Measurements from ENCODE around the gene DCAF4. TPM values are rescaled to one million over a fixed set of nuclear protein-coding genes. Genes with fewer than 3 reads are reported as not detected.

The DCAF4 gene
- total and polyA plus RNA-seq, 2 of the 4 experiments (the other 2 are of a cell fraction) = 28.8 to 29.4 TPM

DNA sequence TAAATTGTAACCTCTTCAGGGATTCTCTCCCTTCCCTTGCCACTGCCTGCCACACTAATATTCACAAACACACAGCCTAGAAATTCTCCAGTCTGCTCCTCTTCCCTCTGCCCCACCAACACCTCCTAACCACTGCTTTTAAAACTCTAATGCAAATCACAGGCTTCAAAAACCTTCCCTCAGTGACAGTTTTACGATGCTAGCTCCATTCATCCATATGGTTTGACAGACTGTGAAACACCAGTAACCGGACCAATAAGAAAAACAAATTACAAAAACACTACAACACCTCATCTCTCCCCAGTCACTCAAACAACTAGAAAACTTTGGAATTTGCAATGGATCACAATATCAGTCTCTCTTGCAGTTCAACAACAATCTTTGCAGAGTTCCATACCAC, 38.1 kb upstream of the DCAF4 start:
- no peak overlapping the region for H3K14ac ChIP-seq (replicated peaks; ENCODE audit: low read depth, low read length)
- in situ Hi-C loops (cut with MboI; ENCODE audit: low sequenced_read_pairs) = no loop called here
- no TSS peak for BruUV-seq (replicated peaks)
- CTCF ChIA-PET = interaction anchor here (0.8 kb wide), 1 partner anchor 231 kb away, joined by 3 read pairs; no protein-coding TSS in a partner anchor
- no peak overlapping the region; the same call in 1 of the 2 replicates for H3K23ac ChIP-seq (ENCODE audit: low read depth, low read length)
- no peak overlapping the region for H2BK15ac ChIP-seq (ENCODE audit: low read depth, low read length)
- H3K36me3 ChIP-seq (ENCODE audit: control insufficient read depth, insufficient read depth, low read length) = no peaks in the 10 kb centered on the region
- no peak overlapping the region for H2BK120ac ChIP-seq (ENCODE audit: low read depth, low read length)
- no peak overlapping the region for H3K4ac ChIP-seq (ENCODE audit: low read depth, low read length)
- no peak overlapping the region for H3K9ac ChIP-seq (ENCODE audit: low read depth, low read length)
- H3K4me2 ChIP-seq (ENCODE audit: low read depth, low read length) = peak overlapping the region; percentile 63
- no peak overlapping the region for H2AK5ac ChIP-seq (ENCODE audit: low read depth, low read length)
- H4K20me1 ChIP-seq (ENCODE audit: insufficient read depth, low read length) = peaks cover 61% of the 10 kb centered on the region
- no peak overlapping the region for H4K5ac ChIP-seq (ENCODE audit: low read depth, low read length)
- POLR2A ChIA-PET (ENCODE audit: unreplicated experiment) = no interaction called here
- peaks cover 22% of the 10 kb centered on the region for H3K4me1 ChIP-seq (ENCODE audit: control insufficient read depth, insufficient read depth, low read length)
- no peak overlapping the region for H4K8ac ChIP-seq (ENCODE audit: low read depth in 2 of 2, low read length in 2 of 2)
- peaks cover 42 to 83% of the 10 kb centered on the region in 2 experiments for H3K79me1 ChIP-seq (ENCODE audit: low read depth in 1 of 2, low read length in 2 of 2)
- H3K27ac ChIP-seq (ENCODE audit: insufficient read depth, low read length) = no peak overlapping the region
- H3K18ac ChIP-seq (ENCODE audit: low read depth, low read length) = no peak overlapping the region
- no peak overlapping the region for H2BK20ac ChIP-seq (ENCODE audit: low read depth, low read length)
- H3K9me3 ChIP-seq (ENCODE audit: control insufficient read depth, insufficient read depth, low read length) = no peaks in the 10 kb centered on the region
- no peak overlapping the region for H4K91ac ChIP-seq (ENCODE audit: insufficient read depth, low read depth, low read length)
- DNase-seq (no peak), ATAC-seq (ENCODE audit: low read depth) (no peak)
- intact Hi-C loops (cut with micrococcal nuclease) = no loop called here
- H2AK9ac ChIP-seq (replicated peaks; ENCODE audit: low read depth, low read length, poor library complexity) = no peak overlapping the region
- 37% methylated on average over 2 of the region's 2 CpGs; no CpG with 5 or more reads in 1 of the 2 experiments for WGBS, 2 experiments (ENCODE audit: extremely low coverage in 2 of 2, insufficient read length in 1 of 2)
- H2BK5ac ChIP-seq (ENCODE audit: low read depth, low read length, poor library complexity, severe bottlenecking) = no peak overlapping the region
- no peaks in the 10 kb centered on the region for H3K27me3 ChIP-seq (ENCODE audit: control insufficient read depth, insufficient read depth, low read length)
- H3K9me1 ChIP-seq (ENCODE audit: insufficient read depth, low read length) = peaks cover 4% of the 10 kb centered on the region
- no peak overlapping the region for H3K4me3 ChIP-seq (ENCODE audit: insufficient read depth, low read depth, low read length)
- no peak for TF ChIP-seq NFE2L2 (IDR thresholded peaks at IDR 0.05; ENCODE audit: low read depth, low read length)
- no peak for TF ChIP-seq RAD21 (IDR thresholded peaks at IDR 0.05; ENCODE audit: low read length)
- TF ChIP-seq BHLHE40 (IDR thresholded peaks at IDR 0.05; ENCODE audit: low read depth, low read length) = no peak
- TF ChIP-seq MAFK (IDR thresholded peaks at IDR 0.05; ENCODE audit: low read depth, low read length) = no peak
- no peak for TF ChIP-seq POLR2A (IDR thresholded peaks at IDR 0.05; ENCODE audit: low read depth, low read length)
- no peak for TF ChIP-seq SMC3 (IDR thresholded peaks at IDR 0.05; ENCODE audit: low read depth, low read length)
- TF ChIP-seq, protein P1, sequence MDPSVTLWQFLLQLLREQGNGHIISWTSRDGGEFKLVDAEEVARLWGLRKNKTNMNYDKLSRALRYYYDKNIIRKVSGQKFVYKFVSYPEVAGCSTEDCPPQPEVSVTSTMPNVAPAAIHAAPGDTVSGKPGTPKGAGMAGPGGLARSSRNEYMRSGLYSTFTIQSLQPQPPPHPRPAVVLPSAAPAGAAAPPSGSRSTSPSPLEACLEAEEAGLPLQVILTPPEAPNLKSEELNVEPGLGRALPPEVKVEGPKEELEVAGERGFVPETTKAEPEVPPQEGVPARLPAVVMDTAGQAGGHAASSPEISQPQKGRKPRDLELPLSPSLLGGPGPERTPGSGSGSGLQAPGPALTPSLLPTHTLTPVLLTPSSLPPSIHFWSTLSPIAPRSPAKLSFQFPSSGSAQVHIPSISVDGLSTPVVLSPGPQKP (IDR thresholded peaks at IDR 0.05; ENCODE audit: borderline replicate concordance, low read depth, low read length) = no peak
- TF ChIP-seq RCOR1 (IDR thresholded peaks at IDR 0.05; ENCODE audit: insufficient replicate concordance, low read length) = no peak
- TF ChIP-seq, protein P2, sequence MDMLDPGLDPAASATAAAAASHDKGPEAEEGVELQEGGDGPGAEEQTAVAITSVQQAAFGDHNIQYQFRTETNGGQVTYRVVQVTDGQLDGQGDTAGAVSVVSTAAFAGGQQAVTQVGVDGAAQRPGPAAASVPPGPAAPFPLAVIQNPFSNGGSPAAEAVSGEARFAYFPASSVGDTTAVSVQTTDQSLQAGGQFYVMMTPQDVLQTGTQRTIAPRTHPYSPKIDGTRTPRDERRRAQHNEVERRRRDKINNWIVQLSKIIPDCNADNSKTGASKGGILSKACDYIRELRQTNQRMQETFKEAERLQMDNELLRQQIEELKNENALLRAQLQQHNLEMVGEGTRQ (IDR thresholded peaks at IDR 0.05; ENCODE audit: low read depth, low read length) = no peak
- no peak for TF ChIP-seq MAZ (IDR thresholded peaks at IDR 0.05; ENCODE audit: borderline replicate concordance, low read depth, low read length)
- no peak for TF ChIP-seq CEBPB (IDR thresholded peaks at IDR 0.05; ENCODE audit: low read depth, low read length)
- no peak for TF ChIP-seq FOS (IDR thresholded peaks at IDR 0.05; ENCODE audit: low read depth, low read length)
- TF ChIP-seq RFX5 (IDR thresholded peaks at IDR 0.05; ENCODE audit: low read depth, low read length) = no peak
- no peak for TF ChIP-seq MXI1 (IDR thresholded peaks at IDR 0.05; ENCODE audit: borderline replicate concordance, low read depth, low read length)
- TF ChIP-seq, protein P3, sequence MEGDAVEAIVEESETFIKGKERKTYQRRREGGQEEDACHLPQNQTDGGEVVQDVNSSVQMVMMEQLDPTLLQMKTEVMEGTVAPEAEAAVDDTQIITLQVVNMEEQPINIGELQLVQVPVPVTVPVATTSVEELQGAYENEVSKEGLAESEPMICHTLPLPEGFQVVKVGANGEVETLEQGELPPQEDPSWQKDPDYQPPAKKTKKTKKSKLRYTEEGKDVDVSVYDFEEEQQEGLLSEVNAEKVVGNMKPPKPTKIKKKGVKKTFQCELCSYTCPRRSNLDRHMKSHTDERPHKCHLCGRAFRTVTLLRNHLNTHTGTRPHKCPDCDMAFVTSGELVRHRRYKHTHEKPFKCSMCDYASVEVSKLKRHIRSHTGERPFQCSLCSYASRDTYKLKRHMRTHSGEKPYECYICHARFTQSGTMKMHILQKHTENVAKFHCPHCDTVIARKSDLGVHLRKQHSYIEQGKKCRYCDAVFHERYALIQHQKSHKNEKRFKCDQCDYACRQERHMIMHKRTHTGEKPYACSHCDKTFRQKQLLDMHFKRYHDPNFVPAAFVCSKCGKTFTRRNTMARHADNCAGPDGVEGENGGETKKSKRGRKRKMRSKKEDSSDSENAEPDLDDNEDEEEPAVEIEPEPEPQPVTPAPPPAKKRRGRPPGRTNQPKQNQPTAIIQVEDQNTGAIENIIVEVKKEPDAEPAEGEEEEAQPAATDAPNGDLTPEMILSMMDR (conservative IDR thresholded peaks at IDR 0.05; ENCODE audit: low read depth, low read length) = no peak
- TF ChIP-seq CHD1 (IDR thresholded peaks at IDR 0.05; ENCODE audit: low read depth, low read length) = no peak
- H3K56ac ChIP-seq (ENCODE audit: extremely low read depth, insufficient read depth, low read length) = no peak overlapping the region
- dilution Hi-C loops (cut with HindIII; ENCODE audit: low sequenced_read_pairs, unreplicated experiment) = no loop called here
- H2AFZ ChIP-seq (replicated peaks; ENCODE audit: low read length, poor library complexity) = no peak overlapping the region

All from IMR-90 (cell line).